Measurements from ENCODE around the gene NEMP1.
A peak's percentile ranks its signal among the peaks of the same experiment; 100 is the strongest.

Gene NEMP1

DNA sequence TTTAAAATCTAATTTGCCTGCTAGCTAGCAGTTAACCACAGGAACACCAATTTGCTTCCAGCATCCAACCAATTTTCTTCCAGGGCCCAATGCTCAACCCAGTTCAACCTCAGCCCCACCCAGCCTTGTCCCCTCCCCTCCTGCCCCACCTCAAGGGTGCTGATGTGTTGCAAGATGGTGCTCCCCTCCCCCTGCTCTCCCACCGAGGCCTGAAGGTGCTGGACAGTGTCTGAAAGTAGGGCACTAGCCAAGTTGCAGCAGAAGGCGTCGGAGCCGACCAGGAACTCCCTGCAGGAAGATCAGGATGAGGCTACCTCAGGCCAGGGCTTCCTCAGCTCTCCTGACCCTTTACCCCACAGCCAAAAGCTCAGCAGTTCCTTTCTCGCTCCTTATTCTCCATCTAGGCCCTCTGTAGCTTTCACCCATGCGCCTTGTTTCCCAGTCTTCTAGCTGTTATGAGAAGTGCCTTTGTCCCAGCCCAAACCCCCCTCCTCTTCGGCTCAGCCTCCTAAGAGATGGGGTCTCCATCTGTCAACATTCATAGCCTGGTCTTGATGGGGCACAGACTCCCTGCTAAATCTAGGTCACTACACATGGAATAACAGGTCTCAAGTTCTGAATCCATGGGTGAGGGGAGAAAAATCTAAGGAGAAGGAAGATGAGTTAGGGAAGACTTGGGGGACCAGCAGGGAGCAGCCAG lies 29.0 kb upstream of the NEMP1 start:
- no peak for DNase-seq (ENCODE audit: low read depth in 2 of 2)

DNA sequence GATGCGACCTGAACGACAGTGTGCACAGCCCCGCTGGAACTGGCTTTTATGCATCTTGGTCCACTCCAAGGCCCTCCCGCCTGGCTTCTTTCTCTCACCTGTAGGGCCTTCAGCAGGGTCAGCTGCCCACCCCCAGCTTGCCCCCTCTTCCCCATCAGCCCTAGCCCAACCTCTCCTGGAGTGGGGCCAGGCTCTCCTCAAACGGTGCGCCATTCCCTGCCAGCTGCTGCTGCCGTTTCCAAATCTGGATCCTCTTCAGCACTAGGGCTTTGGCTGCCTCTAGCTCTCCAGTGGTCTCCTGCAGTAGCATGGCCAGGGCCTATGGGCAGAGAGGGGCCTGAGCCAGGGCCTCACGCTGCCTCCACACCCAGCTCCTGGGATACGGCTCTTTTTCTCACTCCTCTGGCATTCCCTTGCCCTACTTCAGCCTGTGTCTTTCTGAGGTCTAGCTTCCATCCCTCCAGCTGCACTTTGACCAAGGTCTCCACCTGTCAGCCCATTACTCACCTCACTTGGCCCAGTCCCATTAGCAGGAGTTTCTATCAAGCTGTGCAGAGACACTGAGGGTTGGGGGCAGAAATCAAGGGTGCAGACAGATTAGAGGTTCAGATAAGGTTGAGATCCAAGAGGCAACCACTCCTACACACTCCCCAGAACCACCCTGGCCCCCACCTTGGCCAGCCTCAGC lies 27.6 kb upstream of the NEMP1 start:
- no peak for DNase-seq (ENCODE audit: low read depth in 2 of 2)

DNA sequence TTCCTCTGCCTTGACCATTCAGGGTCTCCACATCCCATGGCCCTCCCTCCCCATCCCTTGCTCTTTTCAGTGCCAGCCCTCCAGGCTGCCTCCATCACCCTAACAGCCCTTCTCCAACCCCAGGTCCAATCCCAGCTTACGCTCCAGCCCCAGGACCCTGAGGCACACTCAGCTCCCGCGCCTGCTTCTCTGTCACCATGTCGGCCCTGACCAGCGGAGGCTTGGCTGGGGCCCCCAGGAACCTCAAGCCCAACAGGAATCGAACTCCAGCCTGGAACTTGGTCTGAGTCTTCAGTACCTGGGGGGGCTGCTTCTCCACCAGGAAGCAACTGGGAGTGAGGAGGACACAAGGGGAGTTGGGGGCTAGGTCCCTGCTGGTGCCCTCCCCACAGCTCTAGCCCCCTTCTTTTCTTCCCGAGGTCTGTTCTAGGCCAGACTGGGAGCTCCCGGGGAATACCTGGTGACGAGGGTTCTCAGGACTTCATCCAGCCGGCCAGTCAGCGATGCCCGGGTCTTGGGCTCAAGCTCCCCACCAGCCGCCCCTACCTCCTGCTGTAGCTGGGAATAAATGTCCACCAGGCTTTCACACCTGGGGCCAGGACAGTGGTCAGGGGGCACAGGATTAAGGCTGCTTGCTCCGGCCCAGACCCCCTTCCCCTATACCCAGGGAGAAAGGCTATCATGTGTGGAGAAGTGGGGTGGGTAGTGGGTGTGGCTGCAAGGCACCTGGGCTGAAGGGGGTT lies 26.6 kb upstream of the NEMP1 start:
- no peak for DNase-seq (ENCODE audit: low read depth in 2 of 2)

DNA sequence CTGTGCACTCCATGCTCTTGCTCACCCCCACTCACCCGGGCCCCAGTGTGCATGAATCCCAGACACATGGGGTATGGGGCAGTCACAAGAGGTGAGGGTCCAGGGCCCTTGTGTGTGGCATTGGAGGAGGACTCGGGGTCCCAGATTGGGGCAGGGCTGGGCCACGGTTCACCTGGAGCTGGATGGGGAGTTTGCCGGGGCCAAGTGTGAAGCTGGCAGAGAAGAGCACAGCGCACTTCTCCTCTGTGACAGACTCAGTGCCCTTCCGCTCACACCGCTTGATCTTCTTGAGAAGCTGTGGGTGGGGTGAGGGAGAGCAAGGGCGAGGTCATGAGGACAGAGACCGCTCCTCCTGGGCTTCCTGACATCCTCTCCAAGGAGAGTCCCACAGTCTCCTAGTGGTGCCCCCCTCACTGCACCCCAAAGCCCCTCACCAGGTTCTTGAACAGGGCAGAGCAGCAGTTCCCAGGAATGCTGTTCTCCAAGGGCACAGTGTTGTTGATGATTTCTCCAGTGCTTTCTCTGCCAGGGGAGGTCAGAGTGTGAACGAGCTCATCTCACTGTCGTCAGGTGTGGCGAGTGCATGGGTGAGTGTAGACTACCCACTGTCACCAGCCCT lies 25.8 kb upstream of the NEMP1 start:
- no peak for DNase-seq (ENCODE audit: low read depth in 2 of 2)

DNA sequence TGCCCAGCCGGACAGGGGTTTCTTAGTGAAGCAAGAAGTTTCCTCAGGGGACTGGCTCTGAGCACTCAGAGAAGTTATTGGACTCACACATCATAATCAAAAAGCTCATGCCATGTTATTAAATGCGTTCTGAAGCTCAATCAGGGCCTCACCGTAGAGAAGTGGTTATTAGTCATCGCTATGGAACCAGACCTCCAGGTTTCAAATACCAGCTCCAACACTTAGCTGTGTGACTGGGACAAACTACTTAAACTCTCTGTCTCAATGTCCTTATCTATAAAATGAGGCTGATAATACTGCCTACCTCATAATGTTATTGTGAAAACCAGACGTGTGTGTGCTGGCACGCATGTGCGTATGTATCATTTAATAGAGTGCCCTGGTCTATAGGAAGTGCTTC lies 25.3 kb upstream of the NEMP1 start:
- no peak for DNase-seq (ENCODE audit: low read depth in 2 of 2)

DNA sequence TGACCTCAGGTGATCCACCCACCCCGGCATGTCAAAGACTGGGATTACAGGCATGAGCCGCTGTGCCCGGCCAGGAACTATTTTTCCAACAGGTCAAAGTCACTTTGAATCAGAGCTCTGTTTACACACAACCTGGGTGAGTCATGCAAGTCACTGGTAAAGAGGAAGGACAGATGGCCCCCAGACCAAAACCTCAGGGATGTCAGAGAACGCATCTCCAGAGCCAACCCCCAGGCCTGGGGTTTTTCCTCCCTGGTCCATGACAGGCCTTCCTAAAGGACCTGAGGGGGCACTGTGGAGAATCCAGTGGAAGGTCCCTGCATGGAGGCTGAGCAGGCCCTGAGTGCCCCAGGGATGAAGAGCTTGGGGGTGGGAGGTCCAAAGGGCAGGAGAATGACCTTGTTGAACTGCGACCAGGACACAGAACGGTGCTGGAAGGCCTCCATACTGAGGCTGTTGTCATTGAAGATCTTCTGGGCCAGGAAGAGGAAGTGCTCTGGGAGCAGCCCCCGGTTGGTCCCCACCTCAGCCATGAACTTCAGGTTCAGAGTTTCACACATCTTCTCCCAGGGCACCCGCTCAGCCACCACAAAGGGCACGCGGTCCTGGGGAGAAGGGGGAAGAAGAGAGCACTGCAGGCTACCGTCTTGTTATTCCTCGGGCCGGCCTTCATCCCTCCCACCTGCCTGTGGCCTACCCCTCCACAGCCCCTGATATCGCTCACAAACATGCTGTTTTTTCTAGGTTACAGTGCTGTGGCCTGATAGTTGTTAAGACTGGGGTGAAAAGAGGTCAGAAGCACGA lies 23.5 kb upstream of the NEMP1 start:
- no peak for DNase-seq (ENCODE audit: low read depth in 2 of 2)

DNA sequence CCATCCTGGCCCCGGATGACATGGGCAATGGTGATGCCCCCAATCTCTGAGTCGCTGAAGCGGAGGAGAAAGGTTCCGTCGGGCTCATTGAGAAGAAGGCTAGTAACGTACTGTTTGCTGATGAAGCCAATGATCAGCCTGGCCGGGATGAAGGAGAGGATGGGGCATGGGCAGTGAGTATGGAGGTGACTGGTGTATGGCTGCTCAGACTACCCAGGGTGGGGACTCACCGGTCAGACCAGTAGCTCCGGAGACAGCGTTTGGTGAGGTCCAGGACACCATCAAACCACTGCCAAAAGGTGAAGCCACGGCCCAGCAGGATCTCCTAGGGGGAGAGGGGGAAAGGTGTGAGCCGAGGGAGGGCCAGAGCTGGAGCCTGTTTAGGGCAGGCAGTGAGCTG lies 21.2 kb upstream of the NEMP1 start:
- DNase-seq (ENCODE audit: low read depth in 2 of 2), result no peak

DNA sequence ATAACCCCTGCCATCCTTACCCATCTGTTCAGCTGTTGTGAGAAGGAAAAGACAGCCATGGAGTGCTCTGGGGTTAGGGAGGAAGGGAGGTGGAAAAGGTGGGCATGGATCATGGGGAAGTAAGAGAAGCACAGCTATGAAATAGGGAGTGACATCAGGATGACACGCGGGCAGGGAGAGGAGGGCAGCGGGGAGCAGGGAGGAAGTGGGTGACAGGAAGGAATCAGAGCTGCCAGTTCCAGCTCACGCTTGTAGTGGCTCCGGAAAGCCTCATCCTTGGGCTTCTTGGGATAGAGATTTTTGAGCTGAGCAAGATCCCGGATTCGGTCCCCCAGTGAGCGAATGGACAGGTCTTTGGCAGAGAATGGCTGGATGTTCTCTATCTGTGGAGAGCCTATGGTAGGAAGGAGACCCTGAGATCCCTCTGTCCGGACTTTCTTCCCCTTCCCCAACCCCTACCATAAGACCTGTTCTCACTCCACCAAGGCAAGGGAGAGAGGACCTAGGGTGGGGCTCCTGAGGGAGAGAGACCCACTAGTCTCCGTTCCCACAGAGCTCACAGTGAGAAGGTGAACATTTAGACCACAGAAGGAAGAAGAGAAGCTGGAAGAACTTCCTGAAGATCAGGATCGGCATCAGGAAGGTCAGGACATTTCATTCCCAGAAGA lies 20.6 kb upstream of the NEMP1 start:
- DNase-seq (ENCODE audit: low read depth in 2 of 2), result no peak

DNA sequence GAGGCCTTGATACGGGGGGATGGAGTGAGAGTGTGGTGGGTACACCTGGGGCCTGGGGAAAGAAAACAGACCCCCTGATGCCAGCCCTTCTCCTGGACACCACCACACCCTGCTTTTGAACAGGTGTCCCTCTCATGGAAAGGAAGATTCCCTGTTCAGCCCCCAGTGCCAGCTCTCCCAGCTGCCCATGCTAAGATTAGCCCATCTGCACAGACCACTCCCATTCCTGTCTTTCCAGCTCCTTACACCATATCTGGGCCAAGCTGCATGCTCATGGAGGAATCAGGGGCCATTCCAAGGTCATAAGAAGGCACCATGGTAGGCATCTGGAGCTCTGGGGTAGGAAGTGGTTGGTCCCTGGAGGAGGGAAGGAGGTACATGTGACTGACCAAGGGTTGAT lies 20.0 kb upstream of the NEMP1 start:
- DNase-seq (ENCODE audit: low read depth in 2 of 2), result no peak

DNA sequence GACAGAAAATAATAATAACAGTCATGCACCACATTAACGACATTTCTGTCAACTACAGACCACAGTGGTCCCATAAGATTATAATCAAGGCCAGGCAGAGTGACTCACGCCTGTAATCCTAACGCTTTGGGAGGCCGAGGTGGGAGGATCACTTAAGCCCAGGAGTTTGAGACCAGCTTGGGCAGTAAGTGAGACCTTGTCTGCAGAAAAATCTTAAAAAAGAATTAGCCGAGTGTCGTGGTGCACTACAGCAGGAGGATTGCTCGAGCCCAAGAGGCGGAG lies 18.9 kb upstream of the NEMP1 start:
- no peak for DNase-seq (ENCODE audit: low read depth in 2 of 2)

DNA sequence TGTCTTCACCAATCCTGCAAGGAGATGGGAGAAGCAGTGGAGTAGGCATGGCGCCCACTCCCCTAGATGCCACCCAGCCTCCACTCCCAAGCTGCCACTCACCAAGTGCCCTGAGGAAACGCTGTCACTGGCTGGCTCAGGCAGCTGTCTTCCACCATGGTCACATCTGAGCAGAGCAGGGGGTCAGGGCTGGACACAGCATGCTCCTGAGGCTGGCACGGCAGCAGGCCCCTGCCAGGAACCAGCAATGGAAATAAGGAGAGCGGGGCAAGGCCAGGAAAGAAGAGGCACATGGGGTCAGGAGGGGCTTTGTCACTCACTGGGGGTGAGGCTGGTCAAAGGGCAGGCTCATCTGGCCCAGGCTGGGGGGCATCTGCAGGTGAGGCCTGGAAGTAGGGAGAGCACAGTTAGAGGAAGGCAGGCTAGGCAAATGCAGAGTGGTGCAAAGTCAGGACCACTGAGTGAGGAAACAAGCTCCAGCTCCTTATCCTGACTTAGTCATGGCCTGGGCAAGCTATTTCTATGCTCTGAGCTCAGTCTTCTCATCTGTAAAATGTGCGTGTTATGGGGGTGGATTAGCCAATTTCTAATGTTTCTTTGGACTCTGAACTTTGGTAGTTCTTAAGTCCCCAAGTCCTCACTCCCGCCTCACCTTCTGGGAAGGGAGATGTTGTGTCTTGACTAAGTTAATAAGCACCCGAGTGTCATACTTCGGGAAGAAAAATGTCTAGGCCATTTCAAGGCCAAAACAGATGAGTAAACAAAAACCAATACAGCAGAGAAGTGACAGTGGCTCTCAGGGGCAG lies 18.4 kb upstream of the NEMP1 start:
- DNase-seq (ENCODE audit: low read depth in 2 of 2), result no peak

DNA sequence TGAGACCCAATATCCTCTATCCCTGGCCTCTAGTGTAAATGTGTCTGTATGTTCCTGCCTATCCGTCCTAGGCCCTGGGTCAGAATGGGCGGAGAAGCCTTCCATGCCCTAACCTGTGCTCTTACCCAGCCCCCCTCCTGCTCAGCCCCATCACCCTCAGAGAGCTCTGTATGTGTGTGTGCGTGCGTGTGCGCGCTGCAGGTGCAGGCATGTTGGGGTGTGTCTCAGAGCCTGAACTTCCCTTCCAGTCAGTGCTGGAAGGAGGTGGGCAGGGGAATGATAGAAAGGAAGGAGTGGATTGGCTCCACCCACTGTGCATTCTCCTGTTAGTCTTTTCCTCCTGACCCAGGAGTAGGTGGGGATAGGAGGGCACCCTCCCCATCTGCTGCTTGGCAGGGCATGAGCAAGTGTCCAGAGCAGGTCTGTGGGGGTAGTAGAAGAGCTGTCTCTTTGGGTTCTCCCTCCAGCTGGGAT lies 17.5 kb upstream of the NEMP1 start:
- no peak for DNase-seq (ENCODE audit: low read depth in 2 of 2)

DNA sequence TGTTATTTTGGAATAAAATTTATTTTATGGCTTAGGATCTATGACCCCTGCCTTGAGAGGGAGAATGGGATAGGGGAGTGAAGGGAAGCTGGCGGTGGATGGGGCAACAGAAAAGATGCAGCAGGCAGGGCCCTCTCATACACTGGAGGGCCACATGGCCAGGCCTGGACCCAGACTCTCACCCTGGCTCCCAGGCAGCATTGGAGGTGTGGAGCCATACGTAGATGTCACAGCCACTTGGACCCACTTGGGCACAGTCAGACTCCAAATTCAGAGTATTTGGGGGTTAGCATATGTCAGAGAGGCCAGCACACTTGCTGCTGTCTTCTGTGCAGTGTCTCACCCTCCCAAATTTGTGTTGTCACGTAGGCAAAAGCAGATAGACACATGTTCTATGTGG lies 16.8 kb upstream of the NEMP1 start:
- DNase-seq (ENCODE audit: low read depth in 2 of 2), result no peak

DNA sequence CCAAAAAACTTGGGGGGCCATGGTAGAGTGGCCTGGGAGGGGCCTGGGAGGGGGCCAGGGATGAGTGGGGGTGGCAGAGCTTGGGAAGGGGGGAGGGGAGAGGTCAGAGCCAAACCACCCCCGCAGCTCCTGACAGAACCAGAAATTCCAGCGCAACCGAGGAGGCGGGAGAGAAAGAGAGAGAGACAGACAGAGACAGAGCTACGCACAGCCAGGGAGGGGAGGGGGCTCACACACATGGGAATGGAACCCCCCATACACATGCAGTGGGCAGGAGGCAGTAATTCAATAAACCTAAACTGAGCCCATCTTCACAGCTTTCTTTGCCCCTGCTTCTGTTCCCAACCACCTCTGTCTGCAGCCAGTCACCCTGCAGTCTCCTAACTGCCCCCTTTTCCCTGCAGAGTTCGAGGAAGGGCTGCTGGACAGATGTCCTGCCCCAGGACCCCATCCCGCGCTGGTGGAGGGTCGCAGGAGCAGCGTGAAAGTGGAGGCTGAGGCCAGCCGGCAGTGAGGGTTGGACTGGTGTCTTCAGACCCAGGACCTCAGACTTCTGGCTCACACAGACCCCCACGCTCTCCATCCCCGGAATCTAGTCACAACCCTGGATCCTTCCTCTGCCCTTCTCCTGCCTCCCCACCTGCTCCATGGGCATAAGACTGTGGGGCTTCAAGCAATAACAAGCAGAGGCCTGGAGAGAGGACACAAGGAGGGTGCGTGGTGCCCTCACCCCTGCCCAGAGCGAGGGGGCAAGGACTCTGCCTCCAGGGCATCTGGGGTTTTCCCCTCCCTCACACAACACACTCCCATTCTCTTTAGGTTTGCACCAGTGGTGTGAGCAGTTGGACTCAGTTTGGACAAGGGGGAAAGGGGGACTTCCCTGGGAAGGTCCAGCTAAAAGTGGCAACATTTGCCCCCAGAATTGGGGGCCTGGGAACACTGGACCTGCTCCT lies 15.9 kb upstream of the NEMP1 start:
- no peak for DNase-seq (ENCODE audit: low read depth in 2 of 2)

DNA sequence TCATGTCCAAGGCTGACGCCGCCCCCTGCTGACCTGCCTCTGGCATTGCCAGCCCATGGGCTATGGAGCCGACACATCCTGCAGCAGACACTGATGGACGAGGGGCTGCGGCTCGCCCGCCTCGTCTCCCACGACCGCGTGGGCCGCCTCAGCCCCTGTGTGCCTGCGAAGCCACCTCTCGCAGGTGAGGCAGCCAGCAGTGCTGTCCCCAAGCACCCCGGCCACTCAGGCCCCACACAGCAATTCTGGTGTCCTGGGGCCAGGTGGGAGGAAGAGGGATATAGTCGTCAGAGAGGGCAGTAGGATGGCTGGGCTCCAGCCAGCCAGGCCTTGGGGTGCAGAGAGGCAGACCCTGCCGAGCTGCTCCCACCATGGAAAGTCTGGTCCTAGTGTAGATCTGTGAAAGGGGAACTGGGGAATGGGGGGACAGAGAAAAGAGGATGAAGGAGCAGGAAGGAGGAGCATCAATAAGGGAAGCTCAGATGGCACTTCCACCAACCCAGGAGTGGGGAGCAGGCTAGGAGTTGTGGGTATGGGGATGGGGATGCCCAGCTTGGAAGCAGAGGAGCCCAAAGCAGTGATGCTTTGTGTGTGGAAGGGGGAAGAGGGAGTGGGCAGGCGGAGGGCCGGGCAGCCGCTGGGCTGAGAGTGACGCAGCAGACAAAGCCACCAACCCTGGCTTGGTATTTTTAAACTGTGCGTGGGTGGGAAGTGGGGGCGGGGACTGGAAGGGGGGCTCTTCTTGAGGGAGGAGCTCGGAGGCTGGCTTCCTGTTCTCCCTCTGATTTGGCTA lies 15.0 kb upstream of the NEMP1 start:
- peak; percentile 63 to 64 for DNase-seq (ENCODE audit: low read depth in 2 of 2)

DNA sequence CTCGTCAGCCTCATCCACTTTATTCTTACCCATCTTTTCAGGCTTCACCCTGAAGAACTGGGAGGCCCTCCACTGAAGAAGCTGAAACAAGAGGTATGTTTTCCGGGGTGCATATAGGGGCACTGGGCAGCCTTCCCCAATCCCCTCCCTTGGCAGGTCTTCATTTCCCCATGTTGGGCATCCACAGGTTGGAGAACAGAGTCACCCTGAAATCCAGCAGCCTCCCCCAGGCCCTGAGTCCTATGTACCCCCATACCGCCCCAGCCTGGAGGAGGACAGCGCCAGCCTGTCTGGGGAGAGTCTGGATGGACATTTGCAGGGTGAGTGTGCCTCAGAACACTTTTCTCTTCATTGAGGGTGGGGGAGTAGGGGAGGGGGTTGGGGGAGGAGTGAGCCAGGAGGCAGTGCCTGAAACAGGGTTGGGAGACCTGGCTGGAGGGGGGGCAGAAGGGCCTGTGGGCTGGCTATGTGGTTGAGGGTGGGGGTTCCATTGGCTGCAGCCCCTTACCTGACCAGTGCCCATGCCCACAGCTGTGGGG lies 14.4 kb upstream of the NEMP1 start:
- DNase-seq (ENCODE audit: low read depth in 2 of 2), result no peak

DNA sequence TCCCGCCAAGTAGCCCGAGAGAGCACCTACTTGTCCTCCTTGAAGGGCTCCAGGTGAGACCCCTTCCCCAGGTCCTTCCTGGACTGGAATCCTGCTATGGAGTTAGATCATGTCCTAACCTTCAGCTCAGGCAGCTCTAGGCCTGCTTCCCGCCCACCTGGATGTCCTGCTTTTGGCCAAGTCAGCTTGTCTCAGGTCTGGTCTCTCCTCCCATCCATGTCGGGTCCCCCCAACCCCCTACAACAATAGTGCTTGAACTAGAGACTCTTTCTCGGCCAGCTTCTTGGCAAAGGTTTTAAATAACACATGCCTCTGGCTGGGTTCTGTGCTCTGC lies 13.9 kb upstream of the NEMP1 start:
- DNase-seq (ENCODE audit: low read depth in 2 of 2), result no peak

All from stimulated activated CD4-positive, alpha-beta T cell treated with anti-CD3 and anti-CD28 coated beads, Interleukin-4, amount 100 ng/mL, for 48 hours (primary cell).